ENCODE results near the gene ASS1. TPM values are rescaled to one million over a fixed set of nuclear protein-coding genes. Genes with fewer than 3 reads are reported as not detected.

The ASS1 gene
- total and polyA plus RNA-seq, 5 donors from 2014 or later = not detected

- Histone ChIP-seq H3K27me3 (ENCODE audit: control insufficient read depth, insufficient read depth, low read length) (no peaks in the 10 kb centered on the region), H3K4me1 (ENCODE audit: control insufficient read depth, insufficient read depth, low read length, poor library complexity, severe bottlenecking) (no peaks in the 10 kb centered on the region), H3K9me3 (ENCODE audit: control insufficient read depth in 2 of 2, low read length in 2 of 2) (no peaks in the 10 kb centered on the region), H3K27ac (ENCODE audit: insufficient read depth, low read length, poor library complexity, severe bottlenecking) (no peak overlapping the region), H3K36me3 (ENCODE audit: control insufficient read depth, insufficient read depth, low read length) (no peaks in the 10 kb centered on the region), H3K4me3 (ENCODE audit: low read depth, low read length) (no peak overlapping the region)
- Mint-ChIP-seq H3K36me3 (no peaks in the 10 kb centered on the region), H3K9me3 (peaks cover 0 to 1% (median 0%) of the 10 kb centered on the region in 7 donors), H3K27ac (no peak overlapping the region), H3K27me3 (peaks cover 24% of the 10 kb centered on the region), H3K4me1 (no peaks in the 10 kb centered on the region), H3K4me3 (no peak overlapping the region)
- ATAC-seq (ENCODE audit: low read depth in 2 of 2) (no peak), DNase-seq (no peak)
Observed at GRCh38 chr9:130483371-130483971, 38.7 kb downstream of the ASS1 start.

- Histone ChIP-seq H3K27me3 (ENCODE audit: control insufficient read depth, insufficient read depth, low read length) (no peaks in the 10 kb centered on the region), H3K27ac (ENCODE audit: insufficient read depth, low read length, poor library complexity, severe bottlenecking) (no peak overlapping the region), H3K9me3 (ENCODE audit: control insufficient read depth in 2 of 2, low read length in 2 of 2) (no peaks in the 10 kb centered on the region), H3K36me3 (ENCODE audit: control insufficient read depth, insufficient read depth, low read length) (no peaks in the 10 kb centered on the region), H3K4me1 (ENCODE audit: control insufficient read depth, insufficient read depth, low read length, poor library complexity, severe bottlenecking) (no peaks in the 10 kb centered on the region), H3K4me3 (ENCODE audit: low read depth, low read length) (no peak overlapping the region)
- Mint-ChIP-seq H3K36me3 (no peaks in the 10 kb centered on the region), H3K4me3 (no peak overlapping the region), H3K9me3 (peaks cover 0 to 1% (median 0%) of the 10 kb centered on the region in 7 donors), H3K27ac (no peak overlapping the region), H3K4me1 (no peaks in the 10 kb centered on the region), H3K27me3 (peaks cover 20% of the 10 kb centered on the region)
- ATAC-seq (ENCODE audit: low read depth in 2 of 2) (no peak), DNase-seq (no peak)
Observed at GRCh38 chr9:130484362-130485072, 39.8 kb downstream of the ASS1 start.

- Histone ChIP-seq H3K9me3 (ENCODE audit: control insufficient read depth in 2 of 2, low read length in 2 of 2) (no peaks in the 10 kb centered on the region), H3K36me3 (ENCODE audit: control insufficient read depth, insufficient read depth, low read length) (no peaks in the 10 kb centered on the region), H3K4me3 (ENCODE audit: low read depth, low read length) (no peak overlapping the region), H3K4me1 (ENCODE audit: control insufficient read depth, insufficient read depth, low read length, poor library complexity, severe bottlenecking) (no peaks in the 10 kb centered on the region), H3K27ac (ENCODE audit: insufficient read depth, low read length, poor library complexity, severe bottlenecking) (no peak overlapping the region), H3K27me3 (ENCODE audit: control insufficient read depth, insufficient read depth, low read length) (no peaks in the 10 kb centered on the region)
- ATAC-seq (ENCODE audit: low read depth in 2 of 2) (no peak), DNase-seq (no peak)
- no peak overlapping the region for H3K27ac Mint-ChIP-seq
- H3K36me3 Mint-ChIP-seq = no peaks in the 10 kb centered on the region
- no peak overlapping the region for H3K4me3 Mint-ChIP-seq
- H3K9me3 Mint-ChIP-seq = peaks cover 0 to 1% (median 0%) of the 10 kb centered on the region in 7 donors
- H3K27me3 Mint-ChIP-seq = peaks cover 20% of the 10 kb centered on the region
- H3K4me1 Mint-ChIP-seq = no peaks in the 10 kb centered on the region
Observed at GRCh38 chr9:130486103-130486502, 41.3 kb downstream of the ASS1 start.

GRCh38 chr9:130487500-130487899 is 42.7 kb downstream of the ASS1 start:
- no peaks in the 10 kb centered on the region for H3K4me1 ChIP-seq (ENCODE audit: control insufficient read depth, insufficient read depth, low read length, poor library complexity, severe bottlenecking)
- H3K9me3 ChIP-seq (ENCODE audit: control insufficient read depth in 2 of 2, low read length in 2 of 2) = no peaks in the 10 kb centered on the region
- Mint-ChIP-seq H3K4me3 (no peak overlapping the region), H3K9me3 (no peaks in the 10 kb centered on the region), H3K27me3 (peaks cover 25% of the 10 kb centered on the region), H3K27ac (no peak overlapping the region), H3K36me3 (no peaks in the 10 kb centered on the region), H3K4me1 (no peaks in the 10 kb centered on the region)
- H3K27ac ChIP-seq (ENCODE audit: insufficient read depth, low read length, poor library complexity, severe bottlenecking) = no peak overlapping the region
- no peaks in the 10 kb centered on the region for H3K36me3 ChIP-seq (ENCODE audit: control insufficient read depth, insufficient read depth, low read length)
- H3K4me3 ChIP-seq (ENCODE audit: low read depth, low read length) = no peak overlapping the region
- DNase-seq = no peak
- ATAC-seq (ENCODE audit: low read depth in 2 of 2) = no peak
- H3K27me3 ChIP-seq (ENCODE audit: control insufficient read depth, insufficient read depth, low read length) = no peaks in the 10 kb centered on the region

- no peaks in the 10 kb centered on the region for H3K4me1 ChIP-seq (ENCODE audit: control insufficient read depth, insufficient read depth, low read length, poor library complexity, severe bottlenecking)
- no peaks in the 10 kb centered on the region for H3K9me3 ChIP-seq (ENCODE audit: control insufficient read depth in 2 of 2, low read length in 2 of 2)
- Mint-ChIP-seq H3K4me1 (no peaks in the 10 kb centered on the region), H3K27ac (no peak overlapping the region), H3K4me3 (no peak overlapping the region), H3K9me3 (no peaks in the 10 kb centered on the region), H3K27me3 (peaks cover 24% of the 10 kb centered on the region), H3K36me3 (no peaks in the 10 kb centered on the region)
- DNase-seq (no peak), ATAC-seq (ENCODE audit: low read depth in 2 of 2) (no peak)
- no peaks in the 10 kb centered on the region for H3K27me3 ChIP-seq (ENCODE audit: control insufficient read depth, insufficient read depth, low read length)
- H3K36me3 ChIP-seq (ENCODE audit: control insufficient read depth, insufficient read depth, low read length) = no peaks in the 10 kb centered on the region
- H3K4me3 ChIP-seq (ENCODE audit: low read depth, low read length) = no peak overlapping the region
- no peak overlapping the region for H3K27ac ChIP-seq (ENCODE audit: insufficient read depth, low read length, poor library complexity, severe bottlenecking)
Observed at GRCh38 chr9:130488621-130489330, 44.0 kb downstream of the ASS1 start.

GRCh38 chr9:130490981-130491380 is 46.2 kb downstream of the ASS1 start:
- H3K4me3 Mint-ChIP-seq = no peak overlapping the region
- peaks cover 6% of the 10 kb centered on the region for H3K27me3 Mint-ChIP-seq
- H3K27ac Mint-ChIP-seq = no peak overlapping the region
- peaks cover 0 to 2% of the 10 kb centered on the region in 2 experiments for H3K9me3 ChIP-seq (ENCODE audit: control insufficient read depth in 2 of 2, low read length in 2 of 2)
- no peak overlapping the region for H3K27ac ChIP-seq (ENCODE audit: insufficient read depth, low read length, poor library complexity, severe bottlenecking)
- no peaks in the 10 kb centered on the region for H3K36me3 Mint-ChIP-seq
- DNase-seq (no peak), ATAC-seq (ENCODE audit: low read depth in 2 of 2) (no peak)
- no peaks in the 10 kb centered on the region for H3K27me3 ChIP-seq (ENCODE audit: control insufficient read depth, insufficient read depth, low read length)
- H3K4me3 ChIP-seq (ENCODE audit: low read depth, low read length) = no peak overlapping the region
- no peaks in the 10 kb centered on the region for H3K4me1 Mint-ChIP-seq
- H3K4me1 ChIP-seq (ENCODE audit: control insufficient read depth, insufficient read depth, low read length, poor library complexity, severe bottlenecking) = no peaks in the 10 kb centered on the region
- peaks cover 0 to 11% (median 0%) of the 10 kb centered on the region in 7 donors for H3K9me3 Mint-ChIP-seq
- H3K36me3 ChIP-seq (ENCODE audit: control insufficient read depth, insufficient read depth, low read length) = no peaks in the 10 kb centered on the region

GRCh38 chr9:130491830-130492482 is 47.2 kb downstream of the ASS1 start:
- H3K36me3 Mint-ChIP-seq = no peaks in the 10 kb centered on the region
- H3K27ac Mint-ChIP-seq = no peak overlapping the region
- H3K4me1 ChIP-seq (ENCODE audit: control insufficient read depth, insufficient read depth, low read length, poor library complexity, severe bottlenecking) = no peaks in the 10 kb centered on the region
- H3K27me3 ChIP-seq (ENCODE audit: control insufficient read depth, insufficient read depth, low read length) = no peaks in the 10 kb centered on the region
- no peak overlapping the region for H3K4me3 Mint-ChIP-seq
- H3K27ac ChIP-seq (ENCODE audit: insufficient read depth, low read length, poor library complexity, severe bottlenecking) = no peak overlapping the region
- H3K9me3 ChIP-seq (ENCODE audit: control insufficient read depth in 2 of 2, low read length in 2 of 2) = peaks cover 0 to 2% of the 10 kb centered on the region in 2 experiments
- H3K27me3 Mint-ChIP-seq = peaks cover 6% of the 10 kb centered on the region
- H3K4me3 ChIP-seq (ENCODE audit: low read depth, low read length) = no peak overlapping the region
- no peaks in the 10 kb centered on the region for H3K36me3 ChIP-seq (ENCODE audit: control insufficient read depth, insufficient read depth, low read length)
- H3K4me1 Mint-ChIP-seq = no peaks in the 10 kb centered on the region
- DNase-seq (no peak), ATAC-seq (ENCODE audit: low read depth in 2 of 2) (no peak)
- peaks cover 0 to 11% (median 0%) of the 10 kb centered on the region in 7 donors for H3K9me3 Mint-ChIP-seq
